ENCODE results near the gene TTLL11.
A peak's percentile ranks its signal among the peaks of the same experiment; 100 is the strongest.

TTLL11 gene

GRCh38 chr9:121960665-121961064, 132.4 kb downstream of the TTLL11 start:
- no peak for DNase-seq (ENCODE audit: low read depth)
- H3K4me3 ChIP-seq (ENCODE audit: low read length) = no peak overlapping the region
- no peak for TF ChIP-seq CTCF (IDR thresholded peaks at IDR 0.05; ENCODE audit: insufficient read depth, low read depth, low read length, missing control alignments)

- no peak for TF ChIP-seq CTCF (IDR thresholded peaks at IDR 0.05; ENCODE audit: insufficient read depth, low read depth, low read length, missing control alignments)
- H3K4me3 ChIP-seq (ENCODE audit: low read length) = no peak overlapping the region
- DNase-seq (ENCODE audit: low read depth) = peak; percentile 61
These were observed 134.6 kb downstream of the TTLL11 start for GRCh38 chr9:121958530-121958929.

- no peak for TF ChIP-seq CTCF (IDR thresholded peaks at IDR 0.05; ENCODE audit: insufficient read depth, low read depth, low read length, missing control alignments)
- DNase-seq (ENCODE audit: low read depth) = peak; percentile 61
- H3K4me3 ChIP-seq (ENCODE audit: low read length) = no peak overlapping the region
These were observed 136.3 kb downstream of the TTLL11 start for GRCh38 chr9:121956808-121957207.

- DNase-seq (ENCODE audit: low read depth) = no peak
- no peak for TF ChIP-seq CTCF (IDR thresholded peaks at IDR 0.05; ENCODE audit: insufficient read depth, low read depth, low read length, missing control alignments)
- no peak overlapping the region for H3K4me3 ChIP-seq (ENCODE audit: low read length)
These were observed 137.5 kb downstream of the TTLL11 start for GRCh38 chr9:121955649-121956048.

GRCh38 chr9:121954477-121955140, 138.5 kb downstream of the TTLL11 start:
- no peak for TF ChIP-seq CTCF (IDR thresholded peaks at IDR 0.05; ENCODE audit: insufficient read depth, low read depth, low read length, missing control alignments)
- DNase-seq (ENCODE audit: low read depth) = no peak

GRCh38 chr9:121952611-121953010, 140.5 kb downstream of the TTLL11 start:
- no peak for DNase-seq (ENCODE audit: low read depth)
- TF ChIP-seq CTCF (IDR thresholded peaks at IDR 0.05; ENCODE audit: insufficient read depth, low read depth, low read length, missing control alignments) = no peak
- no peak overlapping the region for H3K4me3 ChIP-seq (ENCODE audit: low read length)

More at GRCh38 chr9:121954477-121955140, 138.5 kb downstream of the TTLL11 start:
- H3K4me3 ChIP-seq (ENCODE audit: low read length) = no peak overlapping the region

- no peak for TF ChIP-seq CTCF (IDR thresholded peaks at IDR 0.05; ENCODE audit: insufficient read depth, low read depth, low read length, missing control alignments)
- DNase-seq (ENCODE audit: low read depth) = no peak
- H3K4me3 ChIP-seq (ENCODE audit: low read length) = no peak overlapping the region
These were observed 142.2 kb downstream of the TTLL11 start for GRCh38 chr9:121950866-121951265.
